ENCODE results near the gene CNTNAP3. TPM values are rescaled to one million over a fixed set of nuclear protein-coding genes. Genes with fewer than 3 reads are reported as not detected.

The CNTNAP3 gene
- total and polyA plus RNA-seq, 3 experiments from 2014 or later = not detected

Other genes with a start within 250 kb of the CNTNAP3 start
- not detected for gene SPATA31A1, start 67.5 kb upstream of the CNTNAP3 start, total RNA-seq
- not detected for gene SPATA31A1, start 67.5 kb upstream of the CNTNAP3 start, polyA plus RNA-seq

Measured in CD8-positive, alpha-beta memory T cell (primary cell).